Neuronal stem cell (in vitro differentiated cells): Measurements from ENCODE around the gene SLC12A6.

Source experiments
- DNase-seq: peaks from one replicate; pipeline ENCODE4 v3.0.0-alpha.2; 2013; ENCODE audit warnings: low spot score
- H2AFZ ChIP-seq: one replicate; pipeline ENCODE4 v1.6.1; 2013; ENCODE audit warnings: mild to moderate bottlenecking, low read length, inconsistent platforms
- H2AK5ac ChIP-seq: 2 replicates; pipeline ENCODE4 v1.6.1; 2013; ENCODE audit warnings: low read depth, mild to moderate bottlenecking, inconsistent platforms, low read length, moderate library complexity, mixed read lengths
- H2BK120ac ChIP-seq: 2 replicates; pipeline ENCODE4 v1.6.1; 2013; ENCODE audit warnings: low read depth, mild to moderate bottlenecking, inconsistent platforms, low read length, moderate library complexity, mixed read lengths
- H2BK12ac ChIP-seq: one replicate; pipeline ENCODE4 v1.6.1; 2013; ENCODE audit warnings: low read length, inconsistent platforms
- H2BK15ac ChIP-seq: 2 replicates; pipeline ENCODE4 v1.6.1; 2013; ENCODE audit warnings: mild to moderate bottlenecking, low read length, inconsistent platforms, mixed read lengths
- H2BK5ac ChIP-seq: one replicate; pipeline ENCODE4 v1.6.1; 2013; ENCODE audit warnings: inconsistent platforms, mild to moderate bottlenecking, low read length, moderate library complexity
- H3K14ac ChIP-seq: one replicate; pipeline ENCODE4 v1.6.1; 2013; ENCODE audit warnings: low read length, inconsistent platforms
- H3K18ac ChIP-seq: 2 replicates; pipeline ENCODE4 v1.6.1; 2013; ENCODE audit warnings: low read length, inconsistent platforms
- H3K23ac ChIP-seq: 2 replicates; pipeline ENCODE4 v1.6.1; 2013; ENCODE audit warnings: low read depth, mild to moderate bottlenecking, mixed read lengths, low read length, inconsistent platforms; ENCODE audit not compliant: poor library complexity
- H3K27ac ChIP-seq: replicated peaks from 3 replicates; pipeline ENCODE4 v1.5.1; 2013; ENCODE audit warnings: low read length, inconsistent platforms
- H3K27me3 ChIP-seq, 3 experiments: 2 replicates each; pipeline ENCODE4 v1.6.1; 2013; ENCODE audit warnings: low read length in 3 of 3, mild to moderate bottlenecking in 2 of 3, inconsistent platforms in 1 of 3, low read depth in 1 of 3, mixed read lengths in 1 of 3, moderate library complexity in 1 of 3; ENCODE audit not compliant: control insufficient read depth in 3 of 3, insufficient read depth in 3 of 3
- H3K36me3 ChIP-seq, 2 donors: replicated peaks in 1 of 2; 2 replicates each; pipeline ENCODE4 v1.6.1; 2013; ENCODE audit warnings: low read length in 2 of 2; ENCODE audit not compliant: control insufficient read depth in 2 of 2, insufficient read depth in 2 of 2
- H3K4ac ChIP-seq: 2 replicates; pipeline ENCODE4 v1.6.1; 2013; ENCODE audit warnings: inconsistent platforms, mild to moderate bottlenecking, low read length, moderate library complexity
- H3K4me1 ChIP-seq, 2 donors: 1 replicate in 1 of 2; 2 replicates in 1 of 2; pipeline ENCODE4 v1.6.1; 2013; ENCODE audit warnings: low read length in 2 of 2, low read depth in 1 of 2; ENCODE audit not compliant: control insufficient read depth in 2 of 2, insufficient read depth in 1 of 2
- H3K4me2 ChIP-seq: one replicate; pipeline ENCODE4 v1.6.1; 2013; ENCODE audit warnings: mild to moderate bottlenecking, low read length, inconsistent platforms; ENCODE audit not compliant: insufficient read depth, poor library complexity, severe bottlenecking
- H3K4me3 ChIP-seq, 2 donors: 2 replicates each; pipeline ENCODE4 v1.5.1; 2013; ENCODE audit warnings: low read length in 2 of 2, mild to moderate bottlenecking in 2 of 2, inconsistent platforms in 1 of 2, moderate library complexity in 1 of 2
- H3K79me1 ChIP-seq: one replicate; pipeline ENCODE4 v1.6.1; 2013; ENCODE audit warnings: low read depth, mild to moderate bottlenecking, inconsistent platforms, low read length, moderate library complexity
- H3K9ac ChIP-seq: one replicate; pipeline ENCODE4 v1.6.1; 2013; ENCODE audit warnings: mild to moderate bottlenecking, low read depth, low read length, inconsistent platforms; ENCODE audit not compliant: poor library complexity
- H3K9me3 ChIP-seq, 2 donors: replicated peaks in 1 of 2; 2 replicates each; pipeline versions ENCODE3 to v1.6.1; 2013; ENCODE audit warnings: low read length in 2 of 2, mild to moderate bottlenecking in 2 of 2, inconsistent platforms in 1 of 2, low read depth in 1 of 2, mixed read lengths in 1 of 2, moderate library complexity in 1 of 2; ENCODE audit not compliant: control insufficient read depth in 2 of 2, insufficient read depth in 1 of 2
- H4K8ac ChIP-seq: one replicate; pipeline ENCODE4 v1.6.1; 2013; ENCODE audit warnings: low read depth, mild to moderate bottlenecking, inconsistent platforms, low read length, moderate library complexity
- H4K91ac ChIP-seq: one replicate; pipeline ENCODE4 v1.6.1; 2013; ENCODE audit warnings: low read length, low read depth, mild to moderate bottlenecking, inconsistent platforms; ENCODE audit not compliant: poor library complexity
- WGBS, 2 donors: extraction: QIAGEN DNeasy Blood & Tissue Kit; methylation state at CpG; one replicate each; pipeline ENCODE4 v1.1.7; 2013; ENCODE audit warnings: missing lambda C conversion rate in 2 of 2, mixed read lengths in 1 of 2; ENCODE audit not compliant: insufficient read length in 2 of 2, insufficient replicate concordance in 1 of 2; ENCODE audit errors: extremely low coverage in 2 of 2; 5-methylcytosine and 5-hydroxymethylcytosine counted together

SLC12A6 gene

DNA sequence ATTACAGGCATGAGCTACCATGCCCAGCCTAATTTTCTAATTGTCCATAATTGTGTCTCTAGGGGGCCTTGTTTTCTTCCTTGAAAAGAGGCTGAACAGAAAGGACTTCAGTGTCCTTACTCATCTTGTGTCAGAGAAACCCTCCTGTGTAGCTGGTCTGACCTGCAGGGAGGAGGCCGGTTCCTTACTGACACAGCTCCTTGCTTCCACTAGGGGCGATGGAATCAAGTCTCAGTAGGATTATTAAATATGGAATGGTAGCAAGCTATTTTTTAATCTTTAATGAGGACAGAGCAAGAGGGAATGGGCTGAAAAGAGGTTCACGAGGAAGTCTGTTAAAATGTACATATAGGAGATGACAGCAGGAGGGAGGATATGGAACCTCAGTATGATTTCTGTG is 20.8 kb upstream of the SLC12A6 start:
- Histone ChIP-seq H3K4ac (no peak overlapping the region), H4K91ac (no peak overlapping the region), H3K27ac (no peak overlapping the region), H3K23ac (no peak overlapping the region), H2BK120ac (no peak overlapping the region), H3K4me2 (no peak overlapping the region), H3K27me3 (no peaks in the 10 kb centered on the region), H2BK12ac (no peak overlapping the region), H3K36me3 (peaks cover 46 to 69% of the 10 kb centered on the region in 2 donors), H2AFZ (no peak overlapping the region), H2BK15ac (no peak overlapping the region), H4K8ac (no peak overlapping the region), H3K14ac (no peak overlapping the region), H3K18ac (no peak overlapping the region), H2AK5ac (no peak overlapping the region), H3K4me1 (no peaks in the 10 kb centered on the region), H3K79me1 (no peaks in the 10 kb centered on the region), H3K9ac (no peak overlapping the region), H2BK5ac (no peak overlapping the region), H3K9me3 (no peaks in the 10 kb centered on the region), H3K4me3 (no peak overlapping the region)
- WGBS, 2 donors, result no CpG with 5 or more reads among the region's 3 CpGs
- no peak for DNase-seq

GRCh38 chr15:34357653-34358052 is 20.1 kb upstream of the SLC12A6 start:
- Histone ChIP-seq H3K23ac (no peak overlapping the region), H3K36me3 (peaks cover 40 to 63% of the 10 kb centered on the region in 2 donors), H3K79me1 (no peaks in the 10 kb centered on the region), H3K4me1 (no peaks in the 10 kb centered on the region), H2BK12ac (no peak overlapping the region), H2BK120ac (no peak overlapping the region), H3K14ac (no peak overlapping the region), H3K4ac (no peak overlapping the region), H4K8ac (no peak overlapping the region), H3K27me3 (no peaks in the 10 kb centered on the region), H3K9ac (no peak overlapping the region), H3K9me3 (no peaks in the 10 kb centered on the region), H3K18ac (no peak overlapping the region), H3K4me3 (no peak overlapping the region), H2AK5ac (no peak overlapping the region), H4K91ac (no peak overlapping the region), H3K4me2 (no peak overlapping the region), H2BK15ac (no peak overlapping the region), H3K27ac (no peak overlapping the region), H2BK5ac (no peak overlapping the region), H2AFZ (no peak overlapping the region)
- DNase-seq, result no peak
- no CpG with 5 or more reads among the region's 1 CpG for WGBS, 2 donors

GRCh38 chr15:34355241-34355640 is 17.7 kb upstream of the SLC12A6 start:
- no peak overlapping the region for H2BK15ac ChIP-seq
- no peak overlapping the region for H2AFZ ChIP-seq
- no peak overlapping the region for H3K14ac ChIP-seq
- H2AK5ac ChIP-seq, result no peak overlapping the region
- peaks cover 34 to 43% of the 10 kb centered on the region in 2 donors for H3K36me3 ChIP-seq
- no peak overlapping the region for H3K18ac ChIP-seq
- no peak overlapping the region for H3K4me3 ChIP-seq
- no CpG with 5 or more reads among the region's 9 CpGs for WGBS, 2 donors
- no peak overlapping the region for H4K91ac ChIP-seq
- H2BK5ac ChIP-seq, result no peak overlapping the region
- H3K4me2 ChIP-seq, result no peak overlapping the region
- H3K4me1 ChIP-seq, result no peaks in the 10 kb centered on the region
- H3K27ac ChIP-seq, result no peak overlapping the region
- H4K8ac ChIP-seq, result no peak overlapping the region
- DNase-seq, result no peak
- H3K79me1 ChIP-seq, result no peaks in the 10 kb centered on the region
- H3K9me3 ChIP-seq, result no peaks in the 10 kb centered on the region
- no peaks in the 10 kb centered on the region for H3K27me3 ChIP-seq
- H3K4ac ChIP-seq, result no peak overlapping the region
- H2BK12ac ChIP-seq, result no peak overlapping the region
- H2BK120ac ChIP-seq, result no peak overlapping the region
- H3K23ac ChIP-seq, result no peak overlapping the region
- no peak overlapping the region for H3K9ac ChIP-seq

DNA sequence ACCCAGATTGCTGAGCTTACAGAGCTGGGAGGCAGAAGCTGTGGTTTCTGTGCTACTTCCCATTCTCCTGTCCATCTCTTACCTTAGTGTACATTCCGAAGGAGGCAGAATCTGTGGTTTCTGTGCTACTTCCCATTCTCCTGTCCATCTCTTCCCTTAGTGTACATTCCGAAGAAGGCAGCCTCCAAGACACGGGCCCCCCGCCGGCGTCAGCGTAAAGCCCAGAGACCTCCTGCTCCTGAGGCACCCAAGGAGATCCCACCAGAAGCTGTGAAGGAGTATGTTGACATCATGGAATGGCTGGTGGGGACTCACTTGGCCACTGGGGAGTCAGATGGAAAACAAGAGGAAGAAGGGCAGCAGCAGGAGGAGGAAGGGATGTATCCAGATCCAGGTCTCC is 16.7 kb upstream of the SLC12A6 start:
- H4K8ac ChIP-seq, result no peak overlapping the region
- no peak overlapping the region for H3K4me2 ChIP-seq
- no peak overlapping the region for H2BK12ac ChIP-seq
- no peak overlapping the region for H3K14ac ChIP-seq
- no peak overlapping the region for H2BK120ac ChIP-seq
- H2BK15ac ChIP-seq, result no peak overlapping the region
- no peak for DNase-seq
- no peaks in the 10 kb centered on the region for H3K27me3 ChIP-seq
- H3K9me3 ChIP-seq, result no peaks in the 10 kb centered on the region
- H3K4me1 ChIP-seq, result no peaks in the 10 kb centered on the region
- H3K23ac ChIP-seq, result no peak overlapping the region
- no peaks in the 10 kb centered on the region for H3K79me1 ChIP-seq
- H3K9ac ChIP-seq, result no peak overlapping the region
- no peak overlapping the region for H3K4me3 ChIP-seq
- H3K4ac ChIP-seq, result no peak overlapping the region
- WGBS, 2 donors, result no CpG with 5 or more reads among the region's 7 CpGs
- H2AK5ac ChIP-seq, result no peak overlapping the region
- H3K27ac ChIP-seq, result no peak overlapping the region
- H3K36me3 ChIP-seq, result peaks cover 29 to 34% of the 10 kb centered on the region in 2 donors
- no peak overlapping the region for H3K18ac ChIP-seq
- H2BK5ac ChIP-seq, result no peak overlapping the region
- H2AFZ ChIP-seq, result no peak overlapping the region
- H4K91ac ChIP-seq, result no peak overlapping the region
